GM21576 (cell line): ENCODE results near the gene MYH14.
"Not testable (repeated sequence)": the region's sequence is repeated elsewhere in the genome, so short reads cannot be mapped to it uniquely, and the experiment has no call there.

ENCODE experiments used
- ATAC-seq: cut with Tn5 transposase; IDR thresholded peaks from one replicate; pipeline ENCODE4 v1.9.1; 2021; ENCODE audit warnings: mild to moderate bottlenecking, moderate library complexity; ENCODE audit not compliant: unreplicated experiment

Gene MYH14

GRCh38 chr19:50223439-50223716 lies 20.0 kb downstream of the MYH14 start:
- ATAC-seq: no peak

- no peak for ATAC-seq
Observed at GRCh38 chr19:50224986-50225747, 21.7 kb downstream of the MYH14 start.

GRCh38 chr19:50226536-50226935 lies 23.1 kb downstream of the MYH14 start:
- ATAC-seq: no peak

- ATAC-seq: not testable (repeated sequence)
Observed at GRCh38 chr19:50228153-50228552, 24.7 kb downstream of the MYH14 start.

GRCh38 chr19:50230379-50231351 lies 27.2 kb downstream of the MYH14 start:
- ATAC-seq: no peak

GRCh38 chr19:50231417-50231816 lies 28.0 kb downstream of the MYH14 start:
- not testable (repeated sequence) for ATAC-seq

- ATAC-seq: no peak
Observed at GRCh38 chr19:50231821-50232220, 28.4 kb downstream of the MYH14 start.

- ATAC-seq: no peak
Observed at GRCh38 chr19:50232600-50232999, 29.2 kb downstream of the MYH14 start.

- ATAC-seq: no peak
Observed at GRCh38 chr19:50233308-50233910, 30.0 kb downstream of the MYH14 start.

GRCh38 chr19:50237493-50237892 lies 34.1 kb downstream of the MYH14 start:
- ATAC-seq: not testable (repeated sequence)

GRCh38 chr19:50238043-50238442 lies 34.6 kb downstream of the MYH14 start:
- no peak for ATAC-seq

- ATAC-seq: no peak
Observed at GRCh38 chr19:50239921-50240590, 36.6 kb downstream of the MYH14 start.

GRCh38 chr19:50242581-50242980 lies 39.2 kb downstream of the MYH14 start:
- ATAC-seq: no peak

- ATAC-seq: no peak
Observed at GRCh38 chr19:50244695-50245094, 41.3 kb downstream of the MYH14 start.

GRCh38 chr19:50248413-50248812 lies 45.0 kb downstream of the MYH14 start:
- no peak for ATAC-seq

- ATAC-seq: no peak
Observed at GRCh38 chr19:50248826-50249225, 45.4 kb downstream of the MYH14 start.

GRCh38 chr19:50249636-50250035 lies 46.2 kb downstream of the MYH14 start:
- ATAC-seq: no peak

- ATAC-seq: no peak
Observed at GRCh38 chr19:50250450-50251136, 47.2 kb downstream of the MYH14 start.

- no peak for ATAC-seq
Observed at GRCh38 chr19:50252111-50252886, 48.9 kb downstream of the MYH14 start.

- ATAC-seq: no peak
Observed at GRCh38 chr19:50252887-50253268, 49.5 kb downstream of the MYH14 start.
